Neutrophil (primary cell): Measurements from ENCODE around the gene LBHD2.
A peak's percentile ranks its signal among the peaks of the same experiment; 100 is the strongest.

Source experiments
- H3K27ac ChIP-seq: fragments of 200-600 bp; sonication (generic); 2 replicates; pipeline ENCODE4 v1.5.1; 2016; ENCODE audit warnings: mild to moderate bottlenecking, moderate library complexity
- H3K27me3 ChIP-seq: fragments of 200-600 bp; sonication (generic); 2 replicates; pipeline ENCODE4 v1.6.0; 2016; ENCODE audit warnings: mild to moderate bottlenecking
- H3K36me3 ChIP-seq: fragments of 200-600 bp; sonication (generic); 2 replicates; pipeline ENCODE4 v1.5.1; 2017
- H3K4me1 ChIP-seq, 2 experiments: fragments of 200-600 bp in 1 of 2; sonication (generic) in 1 of 2; 1 replicate in 1 of 2; 2 replicates in 1 of 2; pipeline versions ENCODE4 v1.5.1 to v1.6.1; 2013 to 2016; ENCODE audit warnings: low read depth in 1 of 2, low read length in 1 of 2, mild to moderate bottlenecking in 1 of 2, moderate library complexity in 1 of 2; ENCODE audit not compliant: control insufficient read depth in 1 of 2, insufficient read depth in 1 of 2
- H3K4me3 ChIP-seq, 2 experiments: fragments of 200-600 bp in 1 of 2; sonication (generic) in 1 of 2; 1 replicate in 1 of 2; 2 replicates in 1 of 2; pipeline ENCODE4 v1.5.1; 2013 to 2016; ENCODE audit warnings: low read depth in 1 of 2, low read length in 1 of 2, mild to moderate bottlenecking in 1 of 2, moderate library complexity in 1 of 2
- H3K9me3 ChIP-seq: fragments of 200-600 bp; sonication (generic); 2 replicates; pipeline ENCODE4 v1.5.1; 2016
- TF ChIP-seq, protein P1 (sequence below): fragments of 200-600 bp; sonication (generic); IDR thresholded peaks from 2 replicates; pipeline ENCODE4 v1.5.1; 2016; ENCODE audit warnings: antibody characterized with exemption

LBHD2 gene

DNA sequence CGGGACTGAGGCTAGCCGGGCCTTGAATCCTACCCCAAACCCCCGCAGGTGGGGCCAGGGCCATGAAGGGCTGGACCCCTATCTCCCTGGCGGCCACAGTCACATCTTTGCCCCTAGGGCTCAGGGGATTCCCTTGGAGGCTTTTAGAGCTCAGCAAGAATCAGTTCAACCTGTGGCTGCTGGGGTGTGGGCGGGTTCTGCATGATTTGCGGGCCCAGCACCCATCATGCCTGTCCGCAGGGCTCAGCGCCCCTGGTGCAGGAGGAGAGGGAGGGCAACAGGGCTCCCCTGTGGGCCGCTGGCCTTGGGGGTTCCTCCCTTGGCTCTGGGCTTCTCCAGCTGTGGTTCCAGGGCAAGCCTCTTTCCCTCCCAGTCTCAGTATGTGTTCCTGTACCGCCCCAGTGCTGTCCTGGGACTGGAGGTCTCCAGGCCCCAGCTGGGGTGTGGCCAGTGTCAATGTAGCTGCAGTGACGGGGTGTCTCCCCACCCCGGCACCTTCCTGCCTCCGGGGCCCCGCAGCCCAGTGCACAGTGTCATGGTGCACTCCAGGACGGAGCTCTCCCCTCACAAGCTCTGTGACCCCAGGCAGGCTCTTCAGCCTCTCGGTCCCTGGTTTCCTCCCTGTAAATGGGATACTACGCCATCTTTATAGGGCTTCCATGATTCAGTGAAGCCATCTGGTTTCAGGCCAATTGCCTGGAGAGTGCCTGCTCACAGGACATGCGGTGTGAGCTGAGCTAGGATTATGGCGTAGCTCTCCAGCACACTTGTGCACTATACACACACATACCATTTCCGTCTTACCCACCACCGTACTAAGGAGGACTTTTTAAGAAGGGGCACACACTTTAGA lies 9.9 kb upstream of the LBHD2 start:
- peaks cover 8 to 10% of the 10 kb centered on the region in 2 experiments for H3K4me1 ChIP-seq
- no peaks in the 10 kb centered on the region for H3K9me3 ChIP-seq
- H3K27ac ChIP-seq = no peak overlapping the region
- TF ChIP-seq, protein P1, sequence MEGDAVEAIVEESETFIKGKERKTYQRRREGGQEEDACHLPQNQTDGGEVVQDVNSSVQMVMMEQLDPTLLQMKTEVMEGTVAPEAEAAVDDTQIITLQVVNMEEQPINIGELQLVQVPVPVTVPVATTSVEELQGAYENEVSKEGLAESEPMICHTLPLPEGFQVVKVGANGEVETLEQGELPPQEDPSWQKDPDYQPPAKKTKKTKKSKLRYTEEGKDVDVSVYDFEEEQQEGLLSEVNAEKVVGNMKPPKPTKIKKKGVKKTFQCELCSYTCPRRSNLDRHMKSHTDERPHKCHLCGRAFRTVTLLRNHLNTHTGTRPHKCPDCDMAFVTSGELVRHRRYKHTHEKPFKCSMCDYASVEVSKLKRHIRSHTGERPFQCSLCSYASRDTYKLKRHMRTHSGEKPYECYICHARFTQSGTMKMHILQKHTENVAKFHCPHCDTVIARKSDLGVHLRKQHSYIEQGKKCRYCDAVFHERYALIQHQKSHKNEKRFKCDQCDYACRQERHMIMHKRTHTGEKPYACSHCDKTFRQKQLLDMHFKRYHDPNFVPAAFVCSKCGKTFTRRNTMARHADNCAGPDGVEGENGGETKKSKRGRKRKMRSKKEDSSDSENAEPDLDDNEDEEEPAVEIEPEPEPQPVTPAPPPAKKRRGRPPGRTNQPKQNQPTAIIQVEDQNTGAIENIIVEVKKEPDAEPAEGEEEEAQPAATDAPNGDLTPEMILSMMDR = no peak
- no peaks in the 10 kb centered on the region for H3K36me3 ChIP-seq
- H3K27me3 ChIP-seq = peaks cover 68% of the 10 kb centered on the region
- H3K4me3 ChIP-seq = no peak overlapping the region

GRCh38 chr14:103074729-103075367 lies 9.2 kb upstream of the LBHD2 start:
- H3K9me3 ChIP-seq = no peaks in the 10 kb centered on the region
- peak overlapping the region; percentile 43 to 62 for H3K4me3 ChIP-seq
- H3K36me3 ChIP-seq = no peaks in the 10 kb centered on the region
- TF ChIP-seq, protein P1 = no peak
- H3K27ac ChIP-seq = no peak overlapping the region
- peaks cover 8 to 10% of the 10 kb centered on the region in 2 experiments for H3K4me1 ChIP-seq
- peaks cover 75% of the 10 kb centered on the region for H3K27me3 ChIP-seq

DNA sequence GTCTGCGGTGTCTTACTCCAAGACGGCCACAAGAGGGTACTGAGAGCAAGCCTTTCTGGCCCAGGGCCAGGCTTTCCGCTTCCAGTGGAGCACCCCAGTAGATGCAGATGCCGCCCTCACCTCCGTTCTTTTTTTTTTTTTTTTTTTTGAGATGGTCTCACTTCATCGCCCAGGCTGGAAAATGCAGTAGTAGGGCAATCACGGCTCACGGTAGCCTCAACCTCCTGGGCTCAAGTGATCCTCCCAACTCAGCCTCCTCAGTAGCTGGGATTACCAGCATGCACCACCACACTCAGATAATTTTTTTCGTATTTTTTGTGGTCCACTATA lies 5.6 kb upstream of the LBHD2 start:
- TF ChIP-seq, protein P1 = peak; percentile 64
- no peaks in the 10 kb centered on the region for H3K36me3 ChIP-seq

DNA sequence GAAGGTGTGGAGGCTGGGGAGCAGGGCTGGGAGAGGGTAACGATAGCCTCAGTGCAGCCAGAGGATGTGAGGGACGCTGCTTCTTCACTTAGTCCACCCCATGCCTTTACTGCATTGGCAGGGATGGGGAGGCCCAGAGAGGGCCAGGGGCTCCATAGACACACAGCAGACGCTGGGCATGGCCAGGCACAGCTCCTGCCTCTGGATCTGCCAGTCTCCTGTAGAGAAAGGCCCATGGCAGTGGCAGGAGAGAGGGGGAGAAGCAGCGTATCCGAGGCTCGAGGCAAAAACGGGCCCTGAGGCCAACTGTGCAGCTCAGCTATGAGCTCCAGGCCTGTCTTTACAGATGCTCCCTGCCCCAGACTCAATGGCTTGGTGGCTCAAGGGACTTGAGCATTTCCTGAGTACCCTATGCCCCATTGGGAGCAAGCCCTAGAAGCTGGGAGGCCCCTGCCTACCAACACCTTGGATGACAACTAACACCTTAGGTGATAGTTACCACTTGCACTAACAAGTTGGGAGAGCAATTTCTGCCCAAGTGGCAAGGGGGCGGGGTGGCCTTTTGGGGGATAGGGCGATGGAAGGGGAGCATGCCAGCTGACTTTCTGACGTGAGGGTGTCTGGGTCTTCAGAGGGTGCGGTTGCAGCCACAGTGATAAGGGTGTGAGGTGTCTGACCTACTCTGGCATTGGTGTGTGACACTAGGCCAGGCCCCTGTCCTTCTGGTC lies 5.0 kb upstream of the LBHD2 start:
- Histone ChIP-seq H3K27me3 (peaks cover 92% of the 10 kb centered on the region), H3K4me3 (no peak overlapping the region), H3K36me3 (no peaks in the 10 kb centered on the region), H3K4me1 (peaks cover 8 to 10% of the 10 kb centered on the region in 2 experiments), H3K9me3 (no peaks in the 10 kb centered on the region), H3K27ac (no peak overlapping the region)
- TF ChIP-seq, protein P1 = no peak

More for the DNA sequence above, 5.6 kb upstream of the LBHD2 start:
- no peak overlapping the region for H3K4me3 ChIP-seq
- peaks cover 8 to 10% of the 10 kb centered on the region in 2 experiments for H3K4me1 ChIP-seq
- no peak overlapping the region for H3K27ac ChIP-seq
- no peaks in the 10 kb centered on the region for H3K9me3 ChIP-seq
- H3K27me3 ChIP-seq = peaks cover 92% of the 10 kb centered on the region

DNA sequence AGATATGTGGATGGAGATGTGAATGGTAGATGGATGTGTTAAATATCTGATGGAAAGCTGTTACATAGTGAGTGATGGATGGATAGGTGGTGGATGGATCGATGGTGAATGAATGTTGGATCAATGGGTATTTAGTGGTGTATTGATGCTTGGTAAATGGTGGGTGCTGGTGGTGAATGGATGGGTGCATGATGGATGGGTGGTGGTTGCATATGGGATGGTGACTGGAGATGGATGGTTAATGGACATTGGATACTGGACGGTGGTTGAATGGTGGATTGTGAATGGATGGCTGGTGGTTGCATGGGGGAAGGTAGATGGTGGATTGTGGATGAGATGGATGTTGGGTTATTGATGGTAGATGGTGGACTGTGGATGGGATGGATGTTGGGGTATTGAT lies 2.1 kb upstream of the LBHD2 start:
- H3K4me3 ChIP-seq = no peak overlapping the region
- TF ChIP-seq, protein P1 = no peak

More for the DNA sequence above, 2.1 kb upstream of the LBHD2 start:
- H3K9me3 ChIP-seq = no peaks in the 10 kb centered on the region
- H3K36me3 ChIP-seq = no peaks in the 10 kb centered on the region
- H3K27me3 ChIP-seq = peaks cover 92% of the 10 kb centered on the region
- no peaks in the 10 kb centered on the region for H3K4me1 ChIP-seq
- no peak overlapping the region for H3K27ac ChIP-seq
